GM23338 (cell line): Measurements from ENCODE around the gene DNAAF8.

Experiments used
- CREB1 ChIP-seq: fragments of 250-450 bp; sonication (Bioruptor Pico); IDR thresholded peaks from 2 replicates; pipeline ENCODE4 v1.5.0; 2020; ENCODE audit warnings: low read depth, mild to moderate bottlenecking, moderate library complexity
- ETS1 ChIP-seq: IDR thresholded peaks from 2 replicates; pipeline ENCODE4 v1.6.1; 2016; ENCODE audit warnings: antibody characterized with exemption
- EZH2 ChIP-seq: fragments of 200-600 bp; sonication (generic); IDR thresholded peaks from one replicate; pipeline ENCODE4 v1.8.0; 2017; ENCODE audit warnings: antibody characterized with exemption, mild to moderate bottlenecking, low read depth; ENCODE audit not compliant: unreplicated experiment
- EZH2phosphoT487 ChIP-seq: fragments of 200-600 bp; sonication (generic); IDR thresholded peaks from one replicate; pipeline ENCODE4 v1.8.1; 2018; ENCODE audit warnings: antibody characterized with exemption; ENCODE audit not compliant: unreplicated experiment
- JUNB ChIP-seq: IDR thresholded peaks from one replicate; pipeline ENCODE4 v1.6.1; 2016; ENCODE audit warnings: antibody characterized with exemption; ENCODE audit not compliant: unreplicated experiment
- NANOG ChIP-seq: IDR thresholded peaks from 2 replicates; pipeline ENCODE4 v1.6.1; 2016; ENCODE audit warnings: antibody characterized with exemption, borderline replicate concordance
- POLR2AphosphoS5 ChIP-seq: IDR thresholded peaks from 2 replicates; pipeline ENCODE4 v1.6.1; 2016; ENCODE audit warnings: antibody characterized with exemption, low read depth
- STAT1 ChIP-seq: IDR thresholded peaks from one replicate; pipeline ENCODE4 v1.6.1; 2016; ENCODE audit warnings: antibody characterized with exemption; ENCODE audit not compliant: unreplicated experiment
- ZNF114 ChIP-seq: fragments of 250-450 bp; sonication (Bioruptor Pico); IDR thresholded peaks from 2 replicates; pipeline ENCODE4 v1.5.0; 2020; ENCODE audit warnings: mild to moderate bottlenecking, moderate library complexity
- ZNF331 ChIP-seq: fragments of 250-450 bp; sonication (Bioruptor Pico); IDR thresholded peaks from 2 replicates; pipeline ENCODE4 v1.5.0; 2020; ENCODE audit warnings: low read depth, mild to moderate bottlenecking, moderate library complexity
- TF ChIP-seq, protein P1 (sequence below), 2 experiments: fragments of 200-600 bp in 1 of 2; sonication (generic) in 1 of 2; conservative IDR thresholded peaks; 2 replicates each; pipeline versions ENCODE4 v1.5.1 to v1.6.1; 2016 to 2017; ENCODE audit warnings: antibody characterized with exemption in 2 of 2, low read depth in 2 of 2, mild to moderate bottlenecking in 2 of 2, moderate library complexity in 1 of 2
- TF ChIP-seq, protein P2 (sequence below): IDR thresholded peaks from one replicate; pipeline ENCODE4 v1.6.1; 2018; ENCODE audit warnings: antibody characterized with exemption; ENCODE audit not compliant: unreplicated experiment
- TF ChIP-seq, protein P3 (sequence below): fragments of 250-450 bp; sonication (Bioruptor Pico); IDR thresholded peaks from 2 replicates; pipeline ENCODE4 v1.5.0; 2020; ENCODE audit warnings: mild to moderate bottlenecking, moderate library complexity

DNA sequence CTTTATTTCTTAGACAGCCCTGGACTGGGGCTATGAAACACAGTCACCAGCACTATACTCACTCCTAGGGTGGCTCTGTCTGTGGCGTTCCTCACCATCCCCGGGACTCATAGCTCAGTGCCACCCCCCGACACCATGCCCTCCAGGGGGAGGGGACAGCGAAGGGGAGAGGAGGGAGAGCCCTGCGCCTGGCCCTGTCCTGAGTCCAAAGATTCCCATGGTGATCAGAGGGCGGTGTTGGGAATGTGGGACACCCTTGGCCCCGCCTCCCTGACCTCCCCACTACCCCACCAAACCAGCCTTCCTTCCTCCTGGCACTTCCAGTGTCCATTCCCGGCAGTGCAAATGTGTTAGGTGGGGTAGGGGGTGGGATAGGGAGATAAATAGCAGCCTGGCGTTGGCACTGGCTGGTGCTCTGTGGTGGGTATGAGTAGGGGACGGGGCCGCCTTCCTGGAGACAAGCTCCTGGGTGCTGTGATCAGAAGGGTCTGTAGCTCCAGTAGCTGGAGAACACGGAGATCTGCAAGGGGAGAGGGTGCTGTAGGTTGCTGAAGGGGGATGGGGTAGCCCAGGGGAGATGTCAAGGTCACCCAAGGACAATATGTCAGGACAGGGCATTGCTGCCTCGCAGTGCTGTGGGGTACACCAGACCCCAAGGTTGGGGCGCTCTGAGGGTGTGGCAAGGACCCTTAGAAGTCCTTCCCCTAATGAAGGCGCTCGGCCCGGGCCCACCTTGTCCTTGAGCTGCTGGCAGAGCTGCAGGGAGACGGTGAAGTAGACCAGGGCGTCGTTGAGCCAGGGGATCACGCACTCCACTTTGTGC lies 62.9 kb downstream of the DNAAF8 start:
- TF ChIP-seq, protein P1, sequence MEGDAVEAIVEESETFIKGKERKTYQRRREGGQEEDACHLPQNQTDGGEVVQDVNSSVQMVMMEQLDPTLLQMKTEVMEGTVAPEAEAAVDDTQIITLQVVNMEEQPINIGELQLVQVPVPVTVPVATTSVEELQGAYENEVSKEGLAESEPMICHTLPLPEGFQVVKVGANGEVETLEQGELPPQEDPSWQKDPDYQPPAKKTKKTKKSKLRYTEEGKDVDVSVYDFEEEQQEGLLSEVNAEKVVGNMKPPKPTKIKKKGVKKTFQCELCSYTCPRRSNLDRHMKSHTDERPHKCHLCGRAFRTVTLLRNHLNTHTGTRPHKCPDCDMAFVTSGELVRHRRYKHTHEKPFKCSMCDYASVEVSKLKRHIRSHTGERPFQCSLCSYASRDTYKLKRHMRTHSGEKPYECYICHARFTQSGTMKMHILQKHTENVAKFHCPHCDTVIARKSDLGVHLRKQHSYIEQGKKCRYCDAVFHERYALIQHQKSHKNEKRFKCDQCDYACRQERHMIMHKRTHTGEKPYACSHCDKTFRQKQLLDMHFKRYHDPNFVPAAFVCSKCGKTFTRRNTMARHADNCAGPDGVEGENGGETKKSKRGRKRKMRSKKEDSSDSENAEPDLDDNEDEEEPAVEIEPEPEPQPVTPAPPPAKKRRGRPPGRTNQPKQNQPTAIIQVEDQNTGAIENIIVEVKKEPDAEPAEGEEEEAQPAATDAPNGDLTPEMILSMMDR (conservative IDR thresholded peaks at IDR 0.05; ENCODE audit: low read depth in 2 of 2): no peak
- TF ChIP-seq, protein P2, sequence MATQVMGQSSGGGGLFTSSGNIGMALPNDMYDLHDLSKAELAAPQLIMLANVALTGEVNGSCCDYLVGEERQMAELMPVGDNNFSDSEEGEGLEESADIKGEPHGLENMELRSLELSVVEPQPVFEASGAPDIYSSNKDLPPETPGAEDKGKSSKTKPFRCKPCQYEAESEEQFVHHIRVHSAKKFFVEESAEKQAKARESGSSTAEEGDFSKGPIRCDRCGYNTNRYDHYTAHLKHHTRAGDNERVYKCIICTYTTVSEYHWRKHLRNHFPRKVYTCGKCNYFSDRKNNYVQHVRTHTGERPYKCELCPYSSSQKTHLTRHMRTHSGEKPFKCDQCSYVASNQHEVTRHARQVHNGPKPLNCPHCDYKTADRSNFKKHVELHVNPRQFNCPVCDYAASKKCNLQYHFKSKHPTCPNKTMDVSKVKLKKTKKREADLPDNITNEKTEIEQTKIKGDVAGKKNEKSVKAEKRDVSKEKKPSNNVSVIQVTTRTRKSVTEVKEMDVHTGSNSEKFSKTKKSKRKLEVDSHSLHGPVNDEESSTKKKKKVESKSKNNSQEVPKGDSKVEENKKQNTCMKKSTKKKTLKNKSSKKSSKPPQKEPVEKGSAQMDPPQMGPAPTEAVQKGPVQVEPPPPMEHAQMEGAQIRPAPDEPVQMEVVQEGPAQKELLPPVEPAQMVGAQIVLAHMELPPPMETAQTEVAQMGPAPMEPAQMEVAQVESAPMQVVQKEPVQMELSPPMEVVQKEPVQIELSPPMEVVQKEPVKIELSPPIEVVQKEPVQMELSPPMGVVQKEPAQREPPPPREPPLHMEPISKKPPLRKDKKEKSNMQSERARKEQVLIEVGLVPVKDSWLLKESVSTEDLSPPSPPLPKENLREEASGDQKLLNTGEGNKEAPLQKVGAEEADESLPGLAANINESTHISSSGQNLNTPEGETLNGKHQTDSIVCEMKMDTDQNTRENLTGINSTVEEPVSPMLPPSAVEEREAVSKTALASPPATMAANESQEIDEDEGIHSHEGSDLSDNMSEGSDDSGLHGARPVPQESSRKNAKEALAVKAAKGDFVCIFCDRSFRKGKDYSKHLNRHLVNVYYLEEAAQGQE: no peak
- TF ChIP-seq EZH2: no peak
- TF ChIP-seq POLR2AphosphoS5: no peak
- no peak for TF ChIP-seq ETS1
- no peak for TF ChIP-seq EZH2phosphoT487
- TF ChIP-seq, protein P3, sequence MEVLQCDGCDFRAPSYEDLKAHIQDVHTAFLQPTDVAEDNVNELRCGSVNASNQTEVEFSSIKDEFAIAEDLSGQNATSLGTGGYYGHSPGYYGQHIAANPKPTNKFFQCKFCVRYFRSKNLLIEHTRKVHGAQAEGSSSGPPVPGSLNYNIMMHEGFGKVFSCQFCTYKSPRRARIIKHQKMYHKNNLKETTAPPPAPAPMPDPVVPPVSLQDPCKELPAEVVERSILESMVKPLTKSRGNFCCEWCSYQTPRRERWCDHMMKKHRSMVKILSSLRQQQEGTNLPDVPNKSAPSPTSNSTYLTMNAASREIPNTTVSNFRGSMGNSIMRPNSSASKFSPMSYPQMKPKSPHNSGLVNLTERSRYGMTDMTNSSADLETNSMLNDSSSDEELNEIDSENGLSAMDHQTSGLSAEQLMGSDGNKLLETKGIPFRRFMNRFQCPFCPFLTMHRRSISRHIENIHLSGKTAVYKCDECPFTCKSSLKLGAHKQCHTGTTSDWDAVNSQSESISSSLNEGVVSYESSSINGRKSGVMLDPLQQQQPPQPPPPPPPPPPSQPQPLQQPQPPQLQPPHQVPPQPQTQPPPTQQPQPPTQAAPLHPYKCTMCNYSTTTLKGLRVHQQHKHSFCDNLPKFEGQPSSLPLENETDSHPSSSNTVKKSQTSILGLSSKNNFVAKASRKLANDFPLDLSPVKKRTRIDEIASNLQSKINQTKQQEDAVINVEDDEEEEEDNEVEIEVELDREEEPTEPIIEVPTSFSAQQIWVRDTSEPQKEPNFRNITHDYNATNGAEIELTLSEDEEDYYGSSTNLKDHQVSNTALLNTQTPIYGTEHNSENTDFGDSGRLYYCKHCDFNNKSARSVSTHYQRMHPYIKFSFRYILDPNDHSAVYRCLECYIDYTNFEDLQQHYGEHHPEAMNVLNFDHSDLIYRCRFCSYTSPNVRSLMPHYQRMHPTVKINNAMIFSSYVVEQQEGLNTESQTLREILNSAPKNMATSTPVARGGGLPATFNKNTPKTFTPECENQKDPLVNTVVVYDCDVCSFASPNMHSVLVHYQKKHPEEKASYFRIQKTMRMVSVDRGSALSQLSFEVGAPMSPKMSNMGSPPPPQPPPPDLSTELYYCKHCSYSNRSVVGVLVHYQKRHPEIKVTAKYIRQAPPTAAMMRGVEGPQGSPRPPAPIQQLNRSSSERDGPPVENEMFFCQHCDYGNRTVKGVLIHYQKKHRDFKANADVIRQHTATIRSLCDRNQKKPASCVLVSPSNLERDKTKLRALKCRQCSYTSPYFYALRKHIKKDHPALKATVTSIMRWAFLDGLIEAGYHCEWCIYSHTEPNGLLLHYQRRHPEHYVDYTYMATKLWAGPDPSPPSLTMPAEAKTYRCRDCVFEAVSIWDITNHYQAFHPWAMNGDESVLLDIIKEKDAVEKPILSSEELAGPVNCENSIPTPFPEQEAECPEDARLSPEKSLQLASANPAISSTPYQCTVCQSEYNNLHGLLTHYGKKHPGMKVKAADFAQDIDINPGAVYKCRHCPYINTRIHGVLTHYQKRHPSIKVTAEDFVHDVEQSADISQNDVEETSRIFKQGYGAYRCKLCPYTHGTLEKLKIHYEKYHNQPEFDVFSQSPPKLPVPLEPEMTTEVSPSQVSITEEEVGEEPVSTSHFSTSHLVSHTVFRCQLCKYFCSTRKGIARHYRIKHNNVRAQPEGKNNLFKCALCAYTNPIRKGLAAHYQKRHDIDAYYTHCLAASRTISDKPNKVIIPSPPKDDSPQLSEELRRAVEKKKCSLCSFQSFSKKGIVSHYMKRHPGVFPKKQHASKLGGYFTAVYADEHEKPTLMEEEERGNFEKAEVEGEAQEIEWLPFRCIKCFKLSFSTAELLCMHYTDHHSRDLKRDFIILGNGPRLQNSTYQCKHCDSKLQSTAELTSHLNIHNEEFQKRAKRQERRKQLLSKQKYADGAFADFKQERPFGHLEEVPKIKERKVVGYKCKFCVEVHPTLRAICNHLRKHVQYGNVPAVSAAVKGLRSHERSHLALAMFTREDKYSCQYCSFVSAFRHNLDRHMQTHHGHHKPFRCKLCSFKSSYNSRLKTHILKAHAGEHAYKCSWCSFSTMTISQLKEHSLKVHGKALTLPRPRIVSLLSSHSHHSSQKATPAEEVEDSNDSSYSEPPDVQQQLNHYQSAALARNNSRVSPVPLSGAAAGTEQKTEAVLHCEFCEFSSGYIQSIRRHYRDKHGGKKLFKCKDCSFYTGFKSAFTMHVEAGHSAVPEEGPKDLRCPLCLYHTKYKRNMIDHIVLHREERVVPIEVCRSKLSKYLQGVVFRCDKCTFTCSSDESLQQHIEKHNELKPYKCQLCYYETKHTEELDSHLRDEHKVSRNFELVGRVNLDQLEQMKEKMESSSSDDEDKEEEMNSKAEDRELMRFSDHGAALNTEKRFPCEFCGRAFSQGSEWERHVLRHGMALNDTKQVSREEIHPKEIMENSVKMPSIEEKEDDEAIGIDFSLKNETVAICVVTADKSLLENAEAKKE (CRISPR knock-in tag): no peak
- TF ChIP-seq JUNB: no peak
- no peak for TF ChIP-seq ZNF331 (CRISPR knock-in tag)
- TF ChIP-seq CREB1 (CRISPR knock-in tag): no peak
- TF ChIP-seq STAT1: no peak
- TF ChIP-seq ZNF114 (CRISPR knock-in tag): no peak
- no peak for TF ChIP-seq NANOG
